Smooth muscle cell (in vitro differentiated cells): ENCODE measurements around the gene RNF225. TPM values are rescaled to one million over a fixed set of nuclear protein-coding genes. Genes with fewer than 3 reads are reported as not detected.
A peak's percentile ranks its signal among the peaks of the same experiment; 100 is the strongest.
"Not testable (repeated sequence)": the region's sequence is repeated elsewhere in the genome, so short reads cannot be mapped to it uniquely, and the experiment has no call there.

Experiments used
- DNase-seq: peaks from one replicate; lab custom pipeline; 2025; ENCODE audit not compliant: unreplicated experiment; lab: John Stamatoyannopoulos, UW
- H2AFZ ChIP-seq: fragments of 200-600 bp; sonication (generic); 2 replicates; pipeline ENCODE4 v1.6.0; 2016; ENCODE audit warnings: antibody characterized with exemption, low read depth, mild to moderate bottlenecking
- H3F3A ChIP-seq: fragments of 200-600 bp; sonication (generic); 2 replicates; pipeline ENCODE4 v1.6.0; 2017; ENCODE audit warnings: antibody characterized with exemption, low read depth
- H3K27ac ChIP-seq: fragments of 200-600 bp; sonication (generic); 2 replicates; pipeline ENCODE4 v1.5.1; 2016; ENCODE audit warnings: low read depth, mild to moderate bottlenecking
- H3K27me3 ChIP-seq: fragments of 200-600 bp; sonication (generic); 2 replicates; pipeline ENCODE4 v1.6.1; 2016; ENCODE audit warnings: low read depth, mild to moderate bottlenecking
- H3K36me3 ChIP-seq: fragments of 200-600 bp; sonication (generic); 2 replicates; pipeline ENCODE4 v1.5.1; 2016; ENCODE audit warnings: low read depth
- H3K4me1 ChIP-seq: fragments of 200-600 bp; sonication (generic); 2 replicates; pipeline ENCODE4 v1.5.1; 2016; ENCODE audit warnings: low read depth
- H3K4me2 ChIP-seq: fragments of 200-600 bp; sonication (generic); 2 replicates; pipeline ENCODE4 v1.6.0; 2016; ENCODE audit warnings: mild to moderate bottlenecking
- H3K4me3 ChIP-seq: fragments of 200-600 bp; sonication (generic); 2 replicates; pipeline ENCODE4 v1.5.1; 2016; ENCODE audit warnings: mild to moderate bottlenecking
- H3K79me2 ChIP-seq: fragments of 200-600 bp; sonication (generic); 2 replicates; pipeline ENCODE4 v1.6.0; 2016; ENCODE audit warnings: low read depth, mild to moderate bottlenecking
- H3K9ac ChIP-seq: fragments of 200-600 bp; sonication (generic); 2 replicates; pipeline ENCODE4 v1.6.0; 2016; ENCODE audit warnings: low read depth
- H3K9me3 ChIP-seq: fragments of 200-600 bp; sonication (generic); replicated peaks from 2 replicates; pipeline ENCODE4 v1.5.1; 2016; ENCODE audit warnings: low read depth
- H4K20me1 ChIP-seq: fragments of 200-600 bp; sonication (generic); 2 replicates; pipeline ENCODE4 v1.6.0; 2016; ENCODE audit warnings: low read depth
- CTCF ChIP-seq: fragments of 200-600 bp; sonication (generic); IDR thresholded peaks from 2 replicates; pipeline ENCODE4 v1.5.1; 2017; ENCODE audit warnings: borderline replicate concordance, mild to moderate bottlenecking, antibody characterized with exemption; ENCODE audit not compliant: insufficient read depth, poor library complexity, severe bottlenecking
- WGBS: methylation state at CpG from one replicate; pipeline ENCODE4 v1.1.7; 2016; ENCODE audit warnings: low lambda C conversion rate; 5-methylcytosine and 5-hydroxymethylcytosine counted together
- polyA plus RNA-seq: library from polyadenylated mRNA; unstranded; fragments of >200 nt; fragmentation: Nextera tagmentation; extraction: Ambion mirVana; gene quantifications from 2 replicates; pipeline ENCODE4 v1.2.1, GENCODE V29; 2016
- total RNA-seq: library from RNA; depleted of rRNA; stranded (reverse); fragments of >200 nt; gene quantifications from 2 replicates; pipeline ENCODE4 v1.2.3, GENCODE V29; 2014

RNF225 gene
- total and polyA plus RNA-seq, 2 experiments from 2014 or later = 0.96 TPM; not detected in 1

- H3K4me1 ChIP-seq = peaks cover 13% of the 10 kb centered on the region
- WGBS = 78% methylated on average over 17 of the region's 18 CpGs
- no peak for DNase-seq
- no peak for TF ChIP-seq CTCF
- H3K9me3 ChIP-seq = no peaks in the 10 kb centered on the region
- no peaks in the 10 kb centered on the region for H3K27me3 ChIP-seq
- peak overlapping the region; percentile 55 for H3K4me3 ChIP-seq
- H3K36me3 ChIP-seq = no peaks in the 10 kb centered on the region
- H3F3A ChIP-seq = no peaks in the 10 kb centered on the region
- no peak overlapping the region for H3K27ac ChIP-seq
- peak overlapping the region; percentile 25 for H3K9ac ChIP-seq
- H3K4me2 ChIP-seq = peak overlapping the region; percentile 92
- no peak overlapping the region for H2AFZ ChIP-seq
- H4K20me1 ChIP-seq = no peaks in the 10 kb centered on the region
- peaks cover 6% of the 10 kb centered on the region for H3K79me2 ChIP-seq
These were observed 5.0 kb downstream of the RNF225 start for GRCh38 chr19:58400316-58400915.

DNA sequence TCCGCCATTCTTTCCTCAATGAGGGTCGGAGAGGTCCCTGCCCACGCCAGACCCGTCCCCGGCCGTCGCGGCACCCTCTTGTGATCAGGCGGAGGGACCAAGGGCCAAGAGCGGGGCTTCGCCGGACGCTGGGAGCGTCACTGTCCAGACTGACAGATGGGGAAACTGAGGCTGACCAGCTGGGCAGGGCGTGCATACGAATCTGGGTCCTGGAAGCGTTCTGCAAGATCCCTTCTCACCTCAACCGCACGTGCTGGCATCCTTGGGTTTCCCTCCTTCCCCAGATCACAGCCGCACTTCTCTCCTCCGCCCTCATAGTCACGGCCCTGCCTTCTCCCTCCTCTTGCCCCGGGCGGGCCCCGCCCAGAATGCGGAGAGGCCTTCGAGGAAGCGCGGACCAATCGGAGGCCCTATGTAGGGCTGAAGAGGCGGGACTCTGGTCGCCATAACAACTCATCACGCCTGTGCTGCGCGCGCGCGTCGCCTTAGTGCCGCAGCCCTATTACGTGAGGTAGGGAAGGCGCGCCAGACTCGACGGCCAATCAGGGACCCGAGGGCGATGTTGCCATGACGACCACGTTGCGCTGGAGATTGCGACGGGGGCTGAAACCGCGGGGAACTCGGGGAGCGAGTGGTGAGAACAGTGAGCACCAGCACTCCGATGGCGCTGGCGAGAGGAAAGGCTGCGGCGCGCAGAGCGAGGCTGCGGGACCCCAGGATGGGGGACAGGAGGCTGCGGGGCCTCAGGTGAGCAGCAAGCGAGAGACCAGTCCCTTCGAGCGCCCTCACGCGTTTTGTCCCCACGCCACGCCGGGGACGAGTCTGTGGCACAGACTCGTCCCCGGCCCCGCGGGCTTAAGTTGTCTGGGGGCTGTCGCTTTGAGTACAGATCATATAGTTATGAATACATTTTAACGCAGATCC, 5.7 kb downstream of the RNF225 start:
- WGBS = 6% methylated on average over 77 of the region's 80 CpGs
- no peaks in the 10 kb centered on the region for H3F3A ChIP-seq
- no peaks in the 10 kb centered on the region for H3K9me3 ChIP-seq
- no peaks in the 10 kb centered on the region for H3K27me3 ChIP-seq
- peak overlapping the region; percentile 94 for H3K4me2 ChIP-seq
- H3K9ac ChIP-seq = peak overlapping the region; percentile 75
- no peak overlapping the region for H2AFZ ChIP-seq
- H3K36me3 ChIP-seq = no peaks in the 10 kb centered on the region
- H3K4me1 ChIP-seq = peaks cover 13% of the 10 kb centered on the region
- no peak for TF ChIP-seq CTCF
- peaks cover 6% of the 10 kb centered on the region for H3K79me2 ChIP-seq
- DNase-seq = peak; percentile 96
- no peaks in the 10 kb centered on the region for H4K20me1 ChIP-seq
- peak overlapping the region; percentile 64 for H3K4me3 ChIP-seq
- peak overlapping the region; percentile 72 for H3K27ac ChIP-seq

DNA sequence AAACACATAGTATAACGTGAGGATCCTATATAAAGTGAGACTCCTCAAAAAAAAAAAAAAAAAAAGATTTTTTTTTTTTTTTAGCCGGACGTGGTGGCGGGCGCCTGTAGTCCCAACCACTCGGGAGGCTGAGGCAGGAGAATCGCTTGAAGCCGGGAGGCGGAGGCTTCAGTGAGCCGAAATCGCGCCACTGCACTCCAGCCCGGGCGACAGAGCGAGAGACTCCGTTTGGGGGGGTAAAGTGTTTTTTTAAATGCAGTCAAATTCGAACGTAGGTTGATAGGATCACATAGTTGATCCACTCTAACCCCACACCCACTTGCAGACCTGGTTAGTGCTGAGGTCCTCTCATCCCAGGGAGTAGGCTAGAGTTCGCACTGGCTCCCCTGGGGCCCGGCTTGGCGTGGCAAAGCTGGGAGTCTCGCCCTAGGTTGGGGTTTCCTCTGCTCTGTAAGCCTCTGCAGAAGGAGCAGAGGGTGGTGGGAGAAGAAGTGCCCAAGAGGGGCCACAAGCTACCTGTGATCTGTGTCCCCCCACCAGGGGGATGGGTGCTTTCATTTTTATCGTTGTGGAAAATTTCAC, 6.5 kb downstream of the RNF225 start:
- Histone ChIP-seq H4K20me1 (no peaks in the 10 kb centered on the region), H3K4me3 (peak overlapping the region; percentile 64), H3F3A (no peaks in the 10 kb centered on the region), H3K4me2 (peak overlapping the region; percentile 94), H2AFZ (no peak overlapping the region), H3K9ac (peak overlapping the region; percentile 75), H3K9me3 (no peaks in the 10 kb centered on the region), H3K4me1 (peaks cover 13% of the 10 kb centered on the region), H3K27me3 (no peaks in the 10 kb centered on the region), H3K36me3 (no peaks in the 10 kb centered on the region), H3K79me2 (peaks cover 6% of the 10 kb centered on the region), H3K27ac (peak overlapping the region; percentile 72)
- 20% methylated on average over 23 of the region's 23 CpGs for WGBS
- DNase-seq = no peak
- no peak for TF ChIP-seq CTCF

DNA sequence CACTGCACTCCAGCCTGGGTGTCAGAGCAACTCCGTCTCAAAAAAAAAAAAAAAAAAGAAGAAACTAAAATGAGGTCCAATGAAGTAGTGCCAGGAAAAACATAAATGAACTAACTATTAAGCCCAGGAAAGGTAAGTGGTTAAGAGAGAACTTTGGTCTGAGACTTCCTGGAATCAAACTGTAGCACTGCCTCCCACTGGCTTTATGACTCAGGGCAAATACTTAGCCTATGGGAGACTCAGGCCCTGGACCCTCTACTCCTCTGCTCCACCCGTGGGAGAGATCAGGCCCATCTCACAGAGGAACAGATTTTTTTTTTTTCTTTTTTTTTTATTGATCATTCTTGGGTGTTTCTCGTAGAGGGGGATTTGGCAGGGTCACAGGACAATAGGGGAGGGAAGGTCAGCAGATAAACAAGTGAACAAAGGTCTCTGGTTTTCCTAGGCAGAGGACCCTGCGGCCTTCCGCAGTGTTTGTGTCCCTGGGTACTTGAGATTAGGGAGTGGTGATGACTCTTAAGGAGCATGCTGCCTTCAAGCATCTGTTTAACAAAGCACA, 8.5 kb downstream of the RNF225 start:
- H3K4me1 ChIP-seq = peaks cover 13% of the 10 kb centered on the region
- DNase-seq, H3K79me2 ChIP-seq, H3K27me3 ChIP-seq, H2AFZ ChIP-seq, H3K9ac ChIP-seq, H4K20me1 ChIP-seq, H3K4me2 ChIP-seq, H3K36me3 ChIP-seq, H3K9me3 ChIP-seq, H3K27ac ChIP-seq, H3F3A ChIP-seq, H3K4me3 ChIP-seq: not testable (repeated sequence)
- WGBS = 80% methylated on average over 5 of the region's 5 CpGs
